ENCODE data around the gene IRF2BP2.

GRCh38 chr1:234593771-234594504, 16.0 kb downstream of the IRF2BP2 start:
- TF ChIP-seq POLR2A (IDR thresholded peaks at IDR 0.05) (no peak), CTCF (IDR thresholded peaks at IDR 0.05) (no peak), POLR2AphosphoS5 (IDR thresholded peaks at IDR 0.05) (no peak)
